Urothelium cell line (cell line): Measurements from ENCODE around the gene ADD1.
"Not testable (repeated sequence)": the region's sequence is repeated elsewhere in the genome, so short reads cannot be mapped to it uniquely, and the experiment has no call there.

Experiments used
- DNase-seq: peaks from one replicate; pipeline ENCODE4 v3.0.0; 2011; ENCODE audit warnings: low spot score, mixed read lengths
- FAIRE-seq: peaks from 2 replicates; lab custom pipeline; 2011; peaks lifted over from hg19 to GRCh38; lab: Jason Lieb, UNC

Gene ADD1

GRCh38 chr4:2914256-2915126 is 70.8 kb downstream of the ADD1 start:
- no peak for DNase-seq
- no peak for FAIRE-seq

DNA sequence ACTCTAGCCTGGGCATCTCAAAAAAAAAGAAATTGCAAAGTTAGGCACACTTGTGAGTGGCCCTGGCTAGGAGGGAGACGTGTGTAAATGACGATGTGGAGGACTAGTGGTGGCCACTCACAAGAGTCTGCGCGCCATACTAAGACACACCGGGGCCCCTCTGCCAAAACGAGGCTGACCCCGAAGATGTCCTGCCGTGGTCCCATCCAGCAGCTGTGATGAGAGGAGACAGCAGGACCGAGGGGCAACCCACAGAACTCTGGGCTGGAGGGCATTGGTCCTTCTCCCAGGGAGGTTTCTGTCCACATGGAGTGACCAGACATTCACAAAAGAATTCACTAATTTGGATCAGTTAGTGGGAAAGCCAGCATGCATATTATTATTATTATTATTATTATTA is 72.1 kb downstream of the ADD1 start:
- no peak for FAIRE-seq
- no peak for DNase-seq

- not testable (repeated sequence) for FAIRE-seq, DNase-seq
Observed at GRCh38 chr4:2916696-2917095, 73.1 kb downstream of the ADD1 start.

DNA sequence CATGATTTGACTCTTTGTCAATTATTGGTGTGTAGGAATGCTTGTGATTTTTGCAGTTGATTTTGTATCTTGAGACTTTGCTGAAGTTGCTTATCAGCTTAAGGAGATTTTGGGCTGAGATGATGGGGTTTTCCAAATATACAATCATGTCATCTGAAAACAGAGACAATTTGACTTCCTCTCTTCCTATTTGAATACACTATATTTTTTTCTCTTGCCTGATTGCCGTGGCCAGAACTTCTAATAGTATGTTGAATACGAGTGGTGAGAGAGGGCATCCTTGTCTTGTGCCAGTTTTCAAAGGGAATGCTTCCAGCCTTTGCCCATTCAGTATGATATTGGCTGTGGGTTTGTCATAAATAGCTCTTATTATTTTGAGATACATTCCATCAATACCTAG is 74.7 kb downstream of the ADD1 start:
- not testable (repeated sequence) for DNase-seq, FAIRE-seq

GRCh38 chr4:2918714-2919113 is 75.1 kb downstream of the ADD1 start:
- not testable (repeated sequence) for DNase-seq, FAIRE-seq

DNA sequence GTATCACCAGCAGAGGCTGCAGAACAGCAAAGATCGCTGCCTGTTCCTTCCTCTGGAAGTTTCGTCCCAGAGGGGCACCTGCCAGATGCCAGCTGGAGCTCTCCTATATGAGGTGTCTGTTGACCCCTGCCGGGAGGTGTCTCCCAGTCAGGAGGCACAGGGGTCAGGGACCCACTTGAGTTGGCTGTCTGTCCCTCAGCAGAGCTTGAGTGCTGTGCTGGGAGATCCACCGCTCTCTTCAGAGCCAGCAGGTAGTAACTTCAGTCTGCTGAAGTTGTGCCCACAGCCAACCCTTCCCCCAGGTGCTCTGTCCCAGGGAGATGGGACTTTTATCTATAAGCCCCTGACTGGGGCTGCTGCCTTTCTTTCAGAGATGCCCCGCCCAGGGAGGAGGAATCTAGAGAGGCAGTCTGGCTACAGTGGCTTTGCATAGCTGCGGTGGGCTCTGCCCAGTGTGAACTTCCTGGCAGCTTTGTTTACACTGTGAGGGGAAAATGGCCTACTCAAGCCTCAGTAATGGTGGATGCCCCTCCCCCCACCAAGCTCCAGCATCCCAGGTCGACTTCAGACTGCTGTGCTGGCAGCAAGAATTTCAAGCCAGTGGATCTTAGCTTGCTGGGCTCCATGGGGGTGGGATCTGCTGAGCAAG is 78.9 kb downstream of the ADD1 start:
- not testable (repeated sequence) for FAIRE-seq, DNase-seq

DNA sequence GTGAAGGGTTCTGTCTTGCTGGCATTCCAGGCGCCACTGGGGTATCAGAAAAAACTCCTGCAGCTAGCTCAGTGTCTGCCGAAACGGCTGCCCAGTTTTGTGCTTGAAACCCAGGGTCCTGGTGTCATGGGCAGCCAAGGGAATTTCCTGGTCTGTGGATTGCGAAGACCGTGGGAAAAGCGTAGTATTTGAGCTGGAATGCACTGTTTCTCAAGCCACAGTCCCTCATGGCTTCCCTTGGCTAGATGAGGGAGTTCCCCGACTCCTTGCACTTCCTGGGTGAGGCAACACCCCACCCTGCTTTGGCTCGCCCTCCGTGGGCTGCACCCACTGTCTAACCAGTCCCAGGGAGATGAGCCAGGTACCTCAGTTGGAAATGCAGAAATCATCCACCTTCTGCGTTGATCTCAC is 79.5 kb downstream of the ADD1 start:
- FAIRE-seq (no peak), DNase-seq (no peak)

GRCh38 chr4:2923668-2924173 is 80.1 kb downstream of the ADD1 start:
- FAIRE-seq (no peak), DNase-seq (no peak)

DNA sequence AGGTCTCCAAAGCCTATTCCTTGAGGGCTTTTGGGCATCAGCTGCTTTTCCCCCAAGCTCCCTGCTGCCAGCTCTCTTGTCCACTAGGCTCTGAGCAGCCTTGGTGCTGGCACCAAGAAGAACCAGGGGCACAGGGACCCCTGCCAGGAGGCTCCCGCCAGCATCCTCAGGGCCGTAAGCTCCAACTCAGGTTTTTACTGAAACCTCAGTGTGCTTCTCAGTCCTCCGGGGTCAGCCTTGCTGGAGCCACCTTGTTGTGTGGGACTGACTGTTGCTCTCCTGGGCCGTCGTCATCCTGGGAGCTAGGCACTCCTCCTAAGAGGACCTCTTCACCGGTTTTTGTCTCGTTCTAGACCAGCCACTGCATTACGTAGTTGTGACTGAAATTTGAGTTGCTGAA is 80.6 kb downstream of the ADD1 start:
- DNase-seq: no peak

GRCh38 chr4:2924765-2925301 is 81.2 kb downstream of the ADD1 start:
- DNase-seq (no peak), FAIRE-seq (no peak)

More for the DNA sequence above, 80.6 kb downstream of the ADD1 start:
- no peak for FAIRE-seq

DNA sequence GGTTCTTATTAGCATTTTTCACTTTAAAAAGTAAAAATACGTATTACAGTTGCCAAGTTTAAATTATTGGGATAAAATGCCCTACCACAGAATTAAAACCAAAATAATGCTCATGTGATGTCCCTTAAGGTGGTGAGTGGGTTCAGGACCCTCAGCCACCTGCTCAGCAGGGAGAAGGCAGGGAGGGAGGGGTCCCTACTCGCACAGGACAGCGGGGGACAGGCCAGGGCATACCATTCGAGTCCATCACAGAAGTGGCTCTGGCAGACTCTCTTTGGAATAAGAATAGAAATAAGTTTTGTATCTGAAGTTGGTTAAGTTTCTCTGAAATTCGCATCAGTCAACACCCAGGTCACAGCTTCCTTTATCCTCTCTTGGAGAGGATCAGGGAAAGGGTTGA is 81.9 kb downstream of the ADD1 start:
- DNase-seq (no peak), FAIRE-seq (no peak)

- FAIRE-seq: no peak
- no peak for DNase-seq
Observed at GRCh38 chr4:2925931-2926860, 82.6 kb downstream of the ADD1 start.

- FAIRE-seq (no peak), DNase-seq (no peak)
Observed at GRCh38 chr4:2927016-2927695, 83.5 kb downstream of the ADD1 start.

- DNase-seq (no peak), FAIRE-seq (no peak)
Observed at GRCh38 chr4:2927696-2928075, 84.0 kb downstream of the ADD1 start.

GRCh38 chr4:2928242-2929176 is 84.9 kb downstream of the ADD1 start:
- FAIRE-seq (no peak), DNase-seq (no peak)

DNA sequence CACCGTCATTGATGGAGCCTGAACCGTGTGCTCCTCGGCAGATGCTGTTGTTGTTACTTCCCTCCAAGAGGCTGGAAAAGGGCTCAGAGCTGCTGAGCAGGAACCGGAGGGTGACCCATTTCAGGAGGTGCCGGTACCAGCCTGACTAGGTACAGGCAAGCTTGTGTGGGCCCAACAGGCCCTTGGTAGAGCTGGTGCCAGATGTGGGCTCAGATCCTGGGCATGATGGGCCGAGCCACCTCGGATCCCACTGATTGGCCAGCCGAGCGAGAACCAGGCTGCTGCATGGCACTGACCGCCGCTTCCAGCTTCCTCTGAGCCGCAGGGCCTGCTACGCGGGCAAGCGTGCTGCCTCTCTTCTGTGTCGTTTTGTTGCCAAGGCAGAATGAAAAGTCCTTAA is 85.8 kb downstream of the ADD1 start:
- no peak for DNase-seq
- no peak for FAIRE-seq

GRCh38 chr4:2930135-2930757 is 86.6 kb downstream of the ADD1 start:
- FAIRE-seq: no peak
- DNase-seq: no peak

DNA sequence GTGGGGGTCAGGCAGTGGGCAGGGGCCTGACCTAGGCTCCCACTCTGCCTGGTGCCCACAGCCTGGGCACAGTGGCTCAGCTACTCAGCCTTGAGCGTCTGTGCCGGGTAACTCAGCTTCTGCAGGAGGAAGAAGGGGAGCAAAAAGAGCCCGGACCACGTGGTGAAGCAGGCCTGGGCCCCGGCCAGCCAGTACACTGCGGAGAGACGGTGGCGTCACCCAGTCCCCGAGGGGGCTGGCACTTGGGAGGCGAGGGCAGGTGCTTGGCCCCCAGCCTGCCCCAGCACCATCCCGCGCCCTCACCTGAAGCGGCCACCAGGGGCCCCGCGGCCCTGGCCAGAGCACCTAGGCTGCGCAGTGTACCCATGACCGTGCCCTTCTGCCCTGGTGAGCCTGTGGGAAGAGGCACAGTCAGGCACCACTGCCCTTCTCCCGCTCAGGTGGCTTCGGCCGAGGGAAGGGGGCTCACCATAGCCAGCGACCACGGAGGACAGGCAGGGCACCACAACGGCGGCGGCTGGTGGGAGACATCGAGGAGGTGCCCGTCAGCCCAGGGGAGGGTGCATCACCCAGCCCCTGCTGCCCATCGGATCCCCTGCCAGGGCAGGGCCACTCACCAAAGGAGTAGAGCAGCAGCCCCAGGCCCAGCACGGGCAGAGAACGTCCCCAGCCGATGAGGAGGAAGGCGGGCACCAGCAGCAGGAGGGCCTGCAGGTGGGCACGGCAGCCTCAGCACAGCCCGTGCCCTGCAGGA is 87.3 kb downstream of the ADD1 start:
- DNase-seq (no peak), FAIRE-seq (no peak)
